Measurements from ENCODE around the gene ANKK1.

ANKK1 gene

DNA sequence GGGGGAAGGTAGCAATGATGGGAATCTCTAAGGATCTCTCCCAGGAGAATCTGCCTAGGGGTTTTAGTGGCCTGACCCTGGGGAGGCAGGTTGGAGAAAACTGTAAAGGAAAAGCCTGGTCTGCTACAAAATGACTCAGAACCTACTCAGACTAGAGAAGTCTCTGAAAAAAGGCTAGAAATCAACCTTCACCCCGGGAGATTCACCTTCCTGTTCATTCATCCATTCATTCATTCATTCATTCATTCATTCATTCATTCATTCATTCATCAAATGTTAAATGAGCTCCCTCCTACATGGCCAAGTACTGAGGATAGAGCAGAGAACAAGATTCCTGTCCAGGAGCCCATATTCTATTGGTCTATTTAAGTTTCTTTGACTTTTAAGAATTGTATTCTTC is 8.9 kb upstream of the ANKK1 start:
- DNase-seq (ENCODE audit: low read depth): no peak

DNA sequence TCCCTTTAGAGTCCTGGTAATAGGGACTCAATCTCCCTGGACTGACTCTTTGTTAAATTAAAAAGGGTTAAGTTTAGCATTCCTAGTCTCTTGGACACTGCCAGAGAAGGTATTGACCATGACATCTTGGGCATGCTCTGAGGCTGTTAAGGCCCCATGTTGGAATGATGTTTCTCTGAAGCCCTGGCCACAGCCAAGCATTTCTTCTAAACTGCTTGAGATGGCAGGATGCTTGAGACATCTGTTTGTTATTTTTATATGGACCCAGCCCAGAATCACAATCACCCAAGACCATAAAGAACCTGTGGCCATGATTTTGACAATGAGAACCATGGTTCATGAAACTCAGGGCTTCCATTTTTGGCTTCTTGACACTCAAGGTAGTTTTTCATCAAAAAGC is 5.5 kb upstream of the ANKK1 start:
- DNase-seq (ENCODE audit: low read depth): no peak

DNA sequence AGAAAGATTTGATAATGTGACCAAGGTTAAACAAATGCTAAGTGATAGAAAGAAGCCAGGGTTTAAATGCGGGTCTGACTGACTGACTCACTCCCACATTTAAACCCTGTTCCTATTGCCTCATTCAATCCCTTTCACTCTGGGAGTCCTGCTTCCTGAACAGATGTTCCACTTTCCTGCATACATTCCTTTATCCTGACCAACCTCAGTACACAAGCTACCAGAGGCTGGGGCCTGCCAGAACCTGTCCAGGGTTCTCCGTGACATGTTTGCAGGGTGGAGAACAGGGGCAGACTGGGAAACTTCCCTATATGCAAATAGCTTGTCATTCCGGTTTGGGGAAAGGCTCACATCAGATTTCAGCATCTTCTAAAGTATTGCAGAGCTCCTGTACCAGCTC is 3.0 kb upstream of the ANKK1 start:
- DNase-seq (ENCODE audit: low read depth): no peak

DNA sequence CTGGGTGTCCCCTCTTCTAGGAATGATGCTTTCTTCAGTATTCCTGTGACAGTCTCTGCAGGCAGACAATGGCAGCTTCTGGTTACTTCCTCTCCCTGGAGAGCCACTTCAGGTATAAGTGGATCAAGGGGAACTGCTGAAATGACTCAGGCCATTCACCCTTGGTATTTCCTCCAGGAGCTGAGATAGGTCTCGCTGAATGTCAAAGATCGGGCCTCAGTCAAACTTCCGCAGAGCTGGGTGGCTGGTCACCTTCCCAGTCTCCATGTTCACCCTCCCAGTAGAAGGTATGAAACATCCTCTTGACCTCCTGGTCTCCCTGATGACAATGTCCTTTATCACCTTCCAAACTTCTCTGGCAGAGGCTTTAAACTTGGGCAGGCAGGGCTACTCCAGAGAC is 1.8 kb upstream of the ANKK1 start:
- no peak for DNase-seq (ENCODE audit: low read depth)

DNA sequence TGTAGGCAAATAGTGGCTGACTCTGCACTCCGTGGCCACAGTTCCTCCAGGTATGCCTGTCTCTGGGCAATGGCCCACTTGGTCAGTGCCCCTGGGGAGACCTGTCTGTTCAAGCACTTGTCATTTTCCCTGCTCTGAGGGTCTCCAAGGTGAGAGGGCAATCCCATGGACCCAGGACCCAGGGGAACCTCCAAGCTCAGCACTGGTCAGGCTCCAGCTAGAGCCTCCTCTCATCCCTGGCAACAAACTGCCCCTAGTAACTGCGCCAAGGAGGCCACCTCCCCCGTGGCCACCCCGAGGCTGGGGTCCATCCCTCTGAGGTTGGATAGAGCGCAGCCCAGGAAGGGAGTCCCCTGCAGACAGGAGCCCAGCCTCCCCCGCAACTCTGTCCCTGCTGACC is 713 bp upstream of the ANKK1 start:
- DNase-seq (ENCODE audit: low read depth): no peak

DNA sequence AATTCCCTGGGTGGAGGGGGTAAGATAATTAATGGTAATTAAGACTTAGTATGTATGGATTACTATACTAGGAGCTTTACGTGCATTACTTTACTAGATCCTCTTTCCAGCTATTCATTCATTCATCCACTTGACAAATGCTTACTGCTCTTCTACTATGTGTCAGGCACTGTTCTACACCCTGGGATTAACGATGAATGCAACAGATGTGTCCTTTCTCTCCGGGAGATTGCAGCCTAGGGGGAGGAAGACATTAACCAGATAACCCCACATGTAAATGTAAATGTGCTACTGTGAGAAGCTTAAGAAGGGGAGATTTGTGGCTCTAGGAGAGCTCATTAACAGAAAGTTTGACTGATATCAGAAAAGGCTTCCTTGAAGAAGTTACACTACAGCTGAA is 1.7 kb downstream of the ANKK1 start:
- DNase-seq (ENCODE audit: low read depth): no peak

DNA sequence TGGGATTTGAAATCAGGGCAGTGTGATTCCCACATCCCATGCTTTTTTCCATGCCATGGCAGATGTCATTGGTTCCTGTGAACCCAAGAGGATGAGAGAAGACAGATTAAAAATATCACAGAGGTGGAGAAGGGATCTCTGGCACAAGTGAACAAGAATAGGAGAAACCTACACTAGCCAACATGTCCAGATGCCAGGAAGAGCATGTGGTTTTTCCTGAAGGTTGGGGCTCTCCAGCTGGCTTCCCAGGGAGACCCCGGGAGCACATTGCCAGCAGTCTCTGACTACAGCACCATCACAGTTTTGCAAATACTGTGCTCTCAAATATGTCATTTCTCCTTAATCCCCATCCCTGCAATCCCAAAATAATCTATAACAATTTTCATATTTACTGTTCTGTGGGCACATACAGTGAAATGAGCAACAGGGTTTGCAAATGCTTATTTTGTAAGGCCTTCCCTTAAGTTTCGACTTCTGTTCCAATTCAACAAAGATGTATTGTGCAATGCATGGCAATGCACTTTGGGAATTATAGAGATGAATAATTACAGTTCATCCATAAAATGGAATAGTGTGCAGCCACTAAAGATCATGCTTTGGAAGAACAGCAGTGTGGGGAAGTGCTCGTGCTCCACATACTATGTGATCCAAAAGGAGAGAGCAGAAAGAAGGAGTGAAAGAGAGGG is 4.8 kb downstream of the ANKK1 start:
- DNase-seq (ENCODE audit: low read depth): no peak

DNA sequence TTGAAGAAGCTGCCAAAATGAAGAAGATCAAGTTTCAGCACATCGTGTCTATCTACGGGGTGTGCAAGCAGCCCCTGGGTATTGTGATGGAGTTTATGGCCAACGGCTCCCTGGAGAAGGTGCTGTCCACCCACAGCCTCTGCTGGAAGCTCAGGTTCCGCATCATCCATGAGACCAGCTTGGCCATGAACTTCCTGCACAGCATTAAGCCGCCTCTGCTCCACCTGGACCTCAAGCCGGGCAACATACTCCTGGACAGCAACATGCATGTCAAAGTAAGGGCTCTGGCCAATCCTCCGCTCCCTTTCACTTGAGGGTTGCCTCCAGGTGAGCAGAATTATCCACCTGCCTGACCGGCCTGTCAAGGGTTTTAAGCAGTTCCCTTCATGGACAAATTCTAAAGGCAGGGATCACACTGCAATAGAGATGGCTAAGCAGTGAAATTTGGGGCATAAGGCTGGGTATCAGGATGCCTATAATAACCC is 6.0 kb downstream of the ANKK1 start:
- DNase-seq (ENCODE audit: low read depth): no peak

DNA sequence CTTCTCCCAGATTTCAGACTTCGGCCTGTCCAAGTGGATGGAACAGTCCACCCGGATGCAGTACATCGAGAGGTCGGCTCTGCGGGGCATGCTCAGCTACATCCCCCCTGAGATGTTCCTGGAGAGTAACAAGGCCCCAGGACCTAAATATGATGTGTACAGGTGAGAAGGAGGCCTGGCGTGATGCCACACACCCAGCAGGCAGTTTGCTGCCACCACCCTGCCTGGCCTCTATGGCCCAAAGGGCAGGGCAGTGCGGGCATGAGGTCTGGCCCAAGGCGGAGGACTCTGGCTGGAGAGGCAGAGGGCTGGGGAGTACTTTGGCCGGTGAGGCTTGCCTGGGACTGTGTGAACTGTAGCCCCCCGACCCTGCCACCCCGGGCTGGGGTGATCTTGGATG is 7.3 kb downstream of the ANKK1 start:
- no peak for DNase-seq (ENCODE audit: low read depth)

DNA sequence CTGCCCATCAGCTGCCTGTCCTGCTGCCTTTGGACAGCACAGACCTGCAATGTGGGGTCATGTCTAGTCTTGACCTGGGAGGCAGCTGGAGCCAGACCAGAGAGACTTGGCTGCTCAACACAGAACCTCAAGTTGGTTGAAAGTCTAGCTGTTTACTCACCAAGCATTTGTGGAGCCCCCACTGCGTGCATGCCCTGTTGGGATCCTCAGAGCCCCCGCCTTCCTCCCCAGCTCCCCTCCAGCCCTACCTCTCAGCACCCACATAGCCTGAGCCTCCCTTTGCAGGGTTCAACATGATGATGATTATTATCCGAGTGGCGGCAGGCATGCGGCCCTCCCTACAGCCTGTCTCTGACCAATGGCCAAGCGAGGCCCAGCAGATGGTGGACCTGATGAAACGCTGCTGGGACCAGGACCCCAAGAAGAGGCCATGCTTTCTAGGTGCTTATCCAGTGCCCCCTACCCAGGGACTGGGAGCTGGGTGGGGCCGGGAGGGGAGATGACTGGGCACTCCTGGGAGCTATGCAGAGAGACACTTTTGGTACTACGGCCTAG is 8.3 kb downstream of the ANKK1 start:
- DNase-seq (ENCODE audit: low read depth): no peak

DNA sequence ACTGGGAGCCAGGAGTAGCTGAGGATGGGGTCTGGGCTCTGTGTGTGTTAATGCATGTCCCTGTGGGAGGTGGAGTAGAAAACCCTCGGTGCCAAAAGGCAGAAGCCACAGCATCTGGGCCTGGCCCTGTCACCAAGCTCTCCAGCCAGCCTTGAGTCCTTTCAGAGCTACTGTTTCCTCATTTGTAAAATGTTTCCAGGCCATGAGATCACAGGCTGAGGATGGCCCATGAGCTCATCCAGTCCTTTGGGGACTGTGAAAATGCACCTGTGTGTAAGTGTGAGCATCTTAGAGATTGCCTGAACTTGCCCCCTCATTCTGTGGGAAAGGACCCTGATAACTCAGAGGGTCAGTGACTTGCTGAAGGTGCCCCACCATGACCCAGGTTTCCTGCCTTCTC is 9.1 kb downstream of the ANKK1 start:
- DNase-seq (ENCODE audit: low read depth): no peak

DNA sequence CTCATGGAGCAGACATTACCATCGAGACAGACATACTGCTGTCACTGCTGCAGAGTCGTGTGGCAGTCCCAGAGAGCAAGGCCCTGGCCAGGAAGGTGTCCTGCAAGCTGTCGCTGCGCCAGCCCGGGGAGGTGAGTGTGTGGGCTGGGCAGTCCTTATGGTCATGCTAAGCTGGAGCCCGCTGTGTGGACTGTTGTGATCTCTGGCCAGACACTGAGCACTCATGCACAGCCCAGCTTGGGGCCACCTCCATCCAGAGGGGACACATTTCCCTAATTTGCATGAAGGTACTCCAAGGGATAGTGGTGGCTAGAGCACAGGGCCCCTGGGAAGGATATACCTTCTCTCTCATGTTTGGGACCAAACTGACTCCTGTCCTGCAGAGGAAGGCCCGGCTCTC is 9.6 kb downstream of the ANKK1 start:
- DNase-seq (ENCODE audit: low read depth): no peak

DNA sequence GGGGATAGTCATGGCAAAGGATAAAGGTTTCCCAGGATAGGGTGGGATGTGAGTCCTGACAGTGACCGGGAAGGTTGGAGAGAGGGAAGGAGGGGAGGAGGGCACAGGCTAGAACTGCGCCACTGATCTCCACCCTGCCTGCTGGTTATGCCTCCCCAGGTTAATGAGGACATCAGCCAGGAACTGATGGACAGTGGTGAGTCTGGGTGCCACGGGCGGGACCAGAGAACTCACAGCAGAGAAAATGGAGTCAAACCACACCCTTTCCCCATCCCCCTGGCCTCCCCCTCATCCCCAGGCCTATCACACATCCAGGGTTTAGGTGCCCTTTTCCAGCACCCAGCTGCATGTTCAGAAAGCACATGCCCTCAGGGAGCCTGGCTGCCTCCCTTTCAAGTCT is 10.2 kb downstream of the ANKK1 start:
- DNase-seq (ENCODE audit: low read depth): no peak

DNA sequence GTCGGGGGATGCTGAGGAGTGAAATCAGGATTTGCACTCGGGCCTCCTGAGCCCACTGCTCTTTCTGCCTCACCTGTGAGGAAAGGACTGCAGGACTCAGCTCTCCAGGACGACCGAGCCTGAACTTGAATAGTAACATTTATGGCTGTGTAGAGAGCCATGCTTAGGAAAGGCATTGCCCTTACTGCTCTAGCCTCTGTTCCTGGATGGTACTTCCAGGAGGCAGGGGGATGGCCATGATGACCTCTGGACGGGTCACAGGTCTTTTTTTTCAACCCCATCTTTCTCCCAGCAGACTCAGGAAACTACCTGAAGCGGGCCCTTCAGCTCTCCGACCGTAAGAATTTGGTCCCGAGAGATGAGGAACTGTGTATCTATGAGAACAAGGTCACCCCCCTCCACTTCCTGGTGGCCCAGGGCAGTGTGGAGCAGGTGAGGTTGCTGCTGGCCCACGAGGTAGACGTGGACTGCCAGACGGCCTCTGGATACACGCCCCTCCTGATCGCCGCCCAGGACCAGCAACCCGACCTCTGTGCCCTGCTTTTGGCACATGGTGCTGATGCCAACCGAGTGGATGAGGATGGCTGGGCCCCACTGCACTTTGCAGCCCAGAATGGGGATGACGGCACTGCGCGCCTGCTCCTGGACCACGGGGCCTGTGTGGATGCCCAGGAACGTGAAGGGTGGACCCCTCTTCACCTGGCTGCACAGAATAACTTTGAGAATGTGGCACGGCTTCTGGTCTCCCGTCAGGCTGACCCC is 11.3 kb downstream of the ANKK1 start:
- no peak for DNase-seq (ENCODE audit: low read depth)

DNA sequence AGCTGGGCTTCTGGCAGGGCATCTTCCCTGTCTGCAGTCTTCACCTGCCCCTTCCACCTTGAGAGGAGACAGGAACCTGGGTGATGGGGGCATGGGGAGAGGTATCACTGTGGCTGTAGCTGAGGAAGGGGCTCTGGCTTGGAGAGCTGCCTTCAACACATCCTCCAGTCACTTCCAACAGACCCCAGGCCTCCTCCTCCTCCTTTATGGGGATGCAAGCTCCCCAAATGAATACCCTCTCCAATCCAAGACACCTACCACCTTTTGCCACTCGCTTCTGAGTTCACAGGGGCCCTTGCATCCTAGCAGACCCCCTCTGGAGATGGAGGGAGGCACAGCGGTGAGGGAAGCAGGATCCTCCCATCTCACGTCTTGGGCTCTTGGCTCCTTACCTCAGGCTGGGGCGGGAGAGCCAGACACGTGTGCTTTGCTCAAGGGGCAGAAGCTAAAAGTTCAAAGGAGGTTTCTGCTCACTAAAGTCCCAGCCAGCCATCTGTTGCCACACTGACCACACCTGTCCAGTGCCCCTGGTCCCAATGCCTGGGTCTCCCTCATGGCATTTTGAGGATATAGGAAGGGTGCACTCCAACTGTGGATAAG is 13.2 kb downstream of the ANKK1 start:
- DNase-seq (ENCODE audit: low read depth): no peak

DNA sequence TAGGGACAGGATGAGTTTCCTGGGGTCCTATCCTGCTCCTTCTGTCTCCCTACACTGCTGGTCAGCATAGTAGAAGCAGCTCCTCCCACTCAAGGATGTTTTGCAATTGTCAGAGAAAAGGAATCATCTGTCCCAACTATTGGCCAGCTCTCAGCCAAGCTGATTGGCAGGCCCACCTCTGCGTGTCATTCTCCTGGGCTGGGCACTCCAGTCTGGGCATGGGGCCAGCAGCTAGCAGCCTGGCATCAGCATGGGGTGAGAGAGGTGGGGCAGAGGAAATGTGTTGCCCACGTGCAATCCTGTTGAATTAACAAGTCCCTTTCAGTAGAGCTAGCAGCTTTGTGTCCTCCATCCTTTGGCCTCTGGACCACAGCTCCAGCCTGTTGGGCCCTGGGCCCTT is 14.1 kb downstream of the ANKK1 start:
- no peak for DNase-seq (ENCODE audit: low read depth)

DNA sequence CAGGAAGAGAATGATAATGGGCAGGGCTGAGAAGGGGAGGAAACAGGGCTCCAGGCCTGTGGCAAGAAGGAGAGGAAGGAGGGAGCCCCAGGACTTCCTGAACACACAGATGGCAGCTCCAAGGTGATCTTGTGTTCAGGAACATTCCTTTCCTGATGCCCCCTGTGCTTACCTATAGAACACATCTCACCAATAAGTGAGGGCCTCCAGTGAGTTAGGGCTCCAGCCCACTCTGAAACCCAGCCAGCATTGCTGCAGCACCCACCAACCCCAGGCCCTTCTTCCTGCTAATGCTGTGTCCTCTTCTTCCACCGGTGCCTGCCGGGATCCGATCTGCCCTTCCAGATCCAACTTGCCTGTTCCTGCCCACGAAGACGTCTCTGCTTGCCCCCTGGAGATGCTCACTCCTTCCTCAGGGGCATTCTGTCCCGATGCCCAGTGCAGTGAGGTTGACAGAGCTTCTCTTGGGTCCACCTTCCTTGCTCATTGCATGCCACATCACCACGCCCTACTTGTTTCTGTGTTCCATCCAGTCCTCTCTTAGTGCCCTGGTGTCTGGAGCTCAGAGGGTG is 17.4 kb downstream of the ANKK1 start:
- no peak for DNase-seq (ENCODE audit: low read depth)

DNA sequence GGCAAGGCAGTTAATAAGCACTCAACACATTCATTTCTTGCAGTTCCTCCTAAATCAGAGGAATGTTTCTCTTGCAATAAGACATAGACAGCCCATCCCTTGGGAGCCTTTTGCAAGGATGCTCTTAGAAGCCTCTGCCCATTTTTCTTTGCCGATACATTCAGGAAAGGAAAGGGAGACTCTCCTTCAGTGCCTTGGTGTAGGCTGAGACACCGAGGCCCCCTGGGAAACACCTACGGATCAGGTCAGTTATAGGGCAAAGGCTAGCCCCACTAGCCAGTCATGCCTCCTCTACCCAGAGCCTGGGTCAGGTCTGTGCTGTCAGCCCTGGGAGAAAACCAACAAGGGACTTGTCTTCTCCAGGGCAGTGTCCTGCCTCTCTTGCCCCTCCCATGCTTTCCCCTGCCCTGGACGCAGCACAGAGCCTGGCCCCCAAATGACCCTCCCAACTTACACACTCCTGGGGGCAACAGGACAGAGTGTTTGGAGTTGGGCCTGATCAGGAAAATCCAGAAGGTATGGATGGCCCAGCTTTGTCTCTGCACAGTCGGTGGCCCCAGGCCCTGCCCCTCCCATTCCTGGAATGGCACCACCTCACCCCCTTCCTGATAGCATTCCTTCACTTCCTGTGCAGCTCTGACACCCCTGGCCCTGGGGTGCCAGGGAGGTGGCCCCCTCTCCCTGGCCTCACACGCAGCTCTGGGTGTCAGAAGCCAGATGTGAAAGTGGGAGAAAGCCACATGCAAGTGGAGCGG is 18.3 kb downstream of the ANKK1 start:
- no peak for DNase-seq (ENCODE audit: low read depth)

DNA sequence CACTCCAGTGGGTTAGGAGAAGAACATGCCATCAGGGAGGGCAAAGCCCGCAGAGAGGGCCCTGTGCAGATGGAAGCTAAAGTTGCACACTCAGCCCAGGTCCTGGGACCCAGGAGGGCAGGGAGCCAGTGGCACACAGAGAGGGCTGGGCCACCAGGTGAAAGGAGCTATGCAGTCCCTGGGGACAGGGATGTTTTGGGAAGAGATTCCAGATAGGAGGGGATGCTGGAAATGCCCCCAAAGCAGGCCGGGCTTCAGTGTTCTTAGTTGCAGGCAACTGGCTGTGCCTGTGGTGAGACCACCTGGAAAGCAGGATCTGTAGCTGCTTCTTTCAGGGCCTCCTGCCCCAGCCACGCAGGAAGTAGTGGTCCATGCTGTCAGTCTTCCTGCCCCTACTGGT is 19.6 kb downstream of the ANKK1 start:
- no peak for DNase-seq (ENCODE audit: low read depth)

DNA sequence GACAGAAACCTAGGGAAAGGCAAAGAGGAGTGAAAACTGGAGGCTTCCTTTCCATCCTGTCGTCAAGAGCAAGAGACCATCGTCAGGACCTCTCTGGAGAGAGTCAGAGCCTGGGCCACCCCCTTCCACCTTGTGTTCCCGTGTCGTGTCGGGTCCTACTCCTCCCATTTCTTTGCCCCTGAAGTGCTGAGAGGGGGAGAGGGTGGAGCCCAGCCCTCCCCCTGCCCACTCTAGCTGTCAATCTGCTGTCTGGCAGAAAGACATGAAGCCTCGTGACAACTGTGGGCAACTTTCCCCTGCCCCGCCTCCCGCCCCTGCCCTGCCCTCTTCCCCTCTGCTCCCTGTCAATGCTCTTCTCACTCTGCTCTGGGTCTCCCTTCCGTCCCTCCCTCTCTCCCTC is 20.6 kb downstream of the ANKK1 start:
- no peak for DNase-seq (ENCODE audit: low read depth)

DNA sequence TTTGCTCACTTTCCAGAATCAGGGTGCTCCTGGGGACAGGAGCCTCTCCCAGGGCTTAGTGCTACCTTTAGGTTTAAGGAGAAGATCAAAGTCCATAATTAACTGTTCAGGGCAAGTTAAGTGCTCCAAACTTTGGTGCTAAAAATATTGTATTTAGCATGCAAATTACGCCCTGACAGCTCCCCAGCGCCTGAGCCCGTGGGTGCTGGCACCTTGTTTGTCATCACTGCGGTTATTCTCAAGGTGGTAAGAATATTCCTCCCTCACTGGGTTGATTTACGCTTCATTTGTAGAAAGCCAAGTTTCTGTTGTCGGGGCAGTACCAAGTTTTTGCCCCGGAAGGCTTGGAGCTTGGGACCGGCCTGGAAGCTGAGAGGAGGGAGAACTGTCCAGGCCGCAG is 21.3 kb downstream of the ANKK1 start:
- no peak for DNase-seq (ENCODE audit: low read depth)

DNA sequence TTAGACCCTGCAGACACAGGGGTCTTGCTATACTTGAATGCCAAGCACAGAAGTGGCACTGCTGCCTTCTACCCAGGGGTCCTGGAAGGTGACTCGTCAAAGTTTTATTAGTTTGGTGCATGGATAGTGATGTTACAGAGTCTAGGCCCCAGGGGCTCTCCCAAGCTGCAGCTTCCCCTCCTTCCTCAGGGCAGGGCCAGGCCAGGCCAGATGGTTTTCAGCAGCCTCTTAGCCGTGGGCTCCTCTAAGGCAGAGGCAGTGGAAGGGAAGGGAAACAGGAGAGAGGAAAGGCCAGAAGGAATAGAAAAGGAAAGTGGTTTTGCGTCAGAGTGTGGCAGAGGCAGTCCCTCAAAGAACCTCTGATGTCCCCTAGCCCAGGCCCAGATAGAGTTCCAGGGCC is 21.9 kb downstream of the ANKK1 start:
- DNase-seq (ENCODE audit: low read depth): no peak

Data from T-helper 22 cell (primary cell).